GM12872 (cell line): ENCODE data around the gene CSNK1D.

Source experiments
- TF ChIP-seq, protein P1 (sequence below): IDR thresholded peaks from 3 replicates; pipeline ENCODE4 v1.5.1; 2011; ENCODE audit warnings: low read depth, mild to moderate bottlenecking, low read length, moderate library complexity; ENCODE audit not compliant: insufficient read depth

Gene CSNK1D

DNA sequence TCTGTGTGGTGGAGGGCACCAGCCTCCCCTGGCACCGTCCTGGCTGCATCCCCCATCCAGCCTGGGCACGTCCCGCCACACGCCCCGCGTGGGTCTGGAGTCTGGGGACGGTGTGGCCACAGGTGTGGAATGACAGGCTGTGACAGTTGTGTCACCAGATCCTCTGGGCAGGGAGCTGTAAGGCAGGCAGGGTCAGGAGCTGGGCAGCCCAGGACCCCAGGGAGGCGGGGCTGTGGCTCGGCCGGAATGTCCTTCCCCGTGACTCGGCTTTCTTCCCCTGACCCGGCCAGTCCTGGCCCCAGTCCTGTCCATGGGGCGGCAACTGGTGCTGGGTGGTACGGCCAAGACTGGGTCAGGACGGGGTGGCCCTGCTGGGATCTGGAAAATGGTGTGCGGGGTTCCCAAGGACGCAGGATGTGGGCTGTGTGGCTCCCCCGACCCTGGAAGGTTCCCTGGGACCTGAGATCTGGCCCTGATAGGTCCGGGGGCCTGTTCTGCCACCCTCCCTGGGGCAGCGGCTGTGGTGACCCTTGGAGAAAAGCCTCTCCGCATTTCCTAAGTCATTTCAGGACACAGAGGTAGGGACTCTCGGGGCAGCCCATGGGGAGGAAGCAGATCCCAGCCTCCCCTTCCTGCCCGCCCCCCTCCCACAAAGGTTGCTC lies 48.0 kb downstream of the CSNK1D start:
- TF ChIP-seq, protein P1, sequence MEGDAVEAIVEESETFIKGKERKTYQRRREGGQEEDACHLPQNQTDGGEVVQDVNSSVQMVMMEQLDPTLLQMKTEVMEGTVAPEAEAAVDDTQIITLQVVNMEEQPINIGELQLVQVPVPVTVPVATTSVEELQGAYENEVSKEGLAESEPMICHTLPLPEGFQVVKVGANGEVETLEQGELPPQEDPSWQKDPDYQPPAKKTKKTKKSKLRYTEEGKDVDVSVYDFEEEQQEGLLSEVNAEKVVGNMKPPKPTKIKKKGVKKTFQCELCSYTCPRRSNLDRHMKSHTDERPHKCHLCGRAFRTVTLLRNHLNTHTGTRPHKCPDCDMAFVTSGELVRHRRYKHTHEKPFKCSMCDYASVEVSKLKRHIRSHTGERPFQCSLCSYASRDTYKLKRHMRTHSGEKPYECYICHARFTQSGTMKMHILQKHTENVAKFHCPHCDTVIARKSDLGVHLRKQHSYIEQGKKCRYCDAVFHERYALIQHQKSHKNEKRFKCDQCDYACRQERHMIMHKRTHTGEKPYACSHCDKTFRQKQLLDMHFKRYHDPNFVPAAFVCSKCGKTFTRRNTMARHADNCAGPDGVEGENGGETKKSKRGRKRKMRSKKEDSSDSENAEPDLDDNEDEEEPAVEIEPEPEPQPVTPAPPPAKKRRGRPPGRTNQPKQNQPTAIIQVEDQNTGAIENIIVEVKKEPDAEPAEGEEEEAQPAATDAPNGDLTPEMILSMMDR, result no peak

DNA sequence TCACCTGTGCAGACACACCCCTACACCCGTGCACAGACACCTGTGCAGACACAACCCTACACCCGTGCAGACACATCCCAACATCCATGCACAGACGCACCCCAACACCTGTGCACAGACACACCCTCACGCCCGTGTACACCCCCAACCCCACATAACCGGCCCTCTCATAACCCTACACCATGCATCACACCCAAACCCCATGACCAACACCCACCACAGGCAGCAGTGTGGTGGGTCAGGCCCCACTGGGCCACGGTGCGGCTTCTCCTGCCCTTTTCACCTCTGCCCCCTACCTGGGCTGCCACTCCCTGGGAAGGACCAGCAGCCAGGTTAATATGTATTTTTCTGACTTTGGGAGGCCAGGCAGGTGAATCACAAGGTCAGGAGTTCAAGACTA lies 48.8 kb downstream of the CSNK1D start:
- TF ChIP-seq, protein P1, result no peak

DNA sequence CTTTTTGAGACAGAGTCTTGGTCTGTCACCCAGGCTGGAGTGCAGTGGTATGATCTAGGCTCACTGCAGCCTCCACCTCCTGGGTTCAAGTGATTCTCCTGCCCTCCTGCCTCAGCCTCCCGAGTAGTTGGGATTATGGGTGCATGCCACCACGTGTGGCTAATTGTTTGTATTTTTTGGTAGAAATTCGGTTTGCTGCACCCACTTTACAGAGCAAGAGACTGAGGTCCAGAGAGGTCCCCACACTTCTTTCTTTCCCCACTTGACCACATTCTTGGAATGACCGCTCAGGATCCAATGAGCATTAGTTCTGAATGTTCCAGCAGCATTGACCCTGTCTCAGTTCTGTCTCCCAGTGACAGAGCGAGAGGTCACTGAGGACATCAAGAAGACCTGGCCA lies 50.0 kb downstream of the CSNK1D start:
- TF ChIP-seq, protein P1, result no peak

DNA sequence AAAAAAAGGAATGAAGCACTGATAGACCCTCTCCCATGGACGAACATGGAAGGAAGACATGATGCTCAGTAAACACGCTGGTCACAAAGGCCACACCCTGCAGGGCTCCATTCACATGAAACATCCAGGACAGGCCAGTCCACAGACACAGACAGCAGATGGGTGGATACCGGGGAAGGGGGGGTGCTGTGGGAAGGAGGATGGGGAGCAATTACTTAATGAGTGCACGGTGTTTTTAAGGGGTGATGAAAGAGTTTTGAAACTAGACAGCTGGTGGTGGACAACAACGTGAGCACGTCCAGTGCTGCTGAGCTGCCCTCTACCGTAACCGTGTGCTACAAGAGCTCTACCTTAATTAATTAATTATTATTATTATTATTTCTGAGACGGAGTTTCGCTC lies 50.7 kb downstream of the CSNK1D start:
- TF ChIP-seq, protein P1, result no peak

DNA sequence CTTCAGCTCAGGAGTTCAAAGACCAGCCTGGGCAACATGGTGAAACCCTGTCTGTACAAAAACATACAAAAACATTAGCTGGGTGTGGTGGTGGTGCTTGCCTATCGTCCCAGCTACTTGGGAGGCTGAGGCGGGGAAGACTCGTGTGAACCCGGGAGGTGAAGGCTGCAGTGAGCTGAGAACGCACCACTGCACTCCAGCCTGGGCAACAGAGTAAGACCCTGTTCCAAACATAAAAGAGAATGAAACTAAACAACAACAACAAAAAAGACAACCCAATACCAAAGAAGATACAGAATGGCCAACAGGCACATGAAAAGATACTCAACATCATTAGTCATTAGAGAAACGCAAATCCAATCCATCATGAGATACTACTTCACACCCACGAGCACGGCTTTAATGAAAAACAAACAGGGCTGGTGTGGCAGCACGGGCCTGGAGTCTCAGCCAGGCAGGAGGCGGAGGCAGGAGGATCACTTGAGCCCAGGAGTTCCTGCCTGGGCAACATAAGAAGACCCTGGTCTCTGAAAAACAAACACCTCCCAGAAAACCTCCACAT lies 52.1 kb downstream of the CSNK1D start:
- TF ChIP-seq, protein P1, result no peak

DNA sequence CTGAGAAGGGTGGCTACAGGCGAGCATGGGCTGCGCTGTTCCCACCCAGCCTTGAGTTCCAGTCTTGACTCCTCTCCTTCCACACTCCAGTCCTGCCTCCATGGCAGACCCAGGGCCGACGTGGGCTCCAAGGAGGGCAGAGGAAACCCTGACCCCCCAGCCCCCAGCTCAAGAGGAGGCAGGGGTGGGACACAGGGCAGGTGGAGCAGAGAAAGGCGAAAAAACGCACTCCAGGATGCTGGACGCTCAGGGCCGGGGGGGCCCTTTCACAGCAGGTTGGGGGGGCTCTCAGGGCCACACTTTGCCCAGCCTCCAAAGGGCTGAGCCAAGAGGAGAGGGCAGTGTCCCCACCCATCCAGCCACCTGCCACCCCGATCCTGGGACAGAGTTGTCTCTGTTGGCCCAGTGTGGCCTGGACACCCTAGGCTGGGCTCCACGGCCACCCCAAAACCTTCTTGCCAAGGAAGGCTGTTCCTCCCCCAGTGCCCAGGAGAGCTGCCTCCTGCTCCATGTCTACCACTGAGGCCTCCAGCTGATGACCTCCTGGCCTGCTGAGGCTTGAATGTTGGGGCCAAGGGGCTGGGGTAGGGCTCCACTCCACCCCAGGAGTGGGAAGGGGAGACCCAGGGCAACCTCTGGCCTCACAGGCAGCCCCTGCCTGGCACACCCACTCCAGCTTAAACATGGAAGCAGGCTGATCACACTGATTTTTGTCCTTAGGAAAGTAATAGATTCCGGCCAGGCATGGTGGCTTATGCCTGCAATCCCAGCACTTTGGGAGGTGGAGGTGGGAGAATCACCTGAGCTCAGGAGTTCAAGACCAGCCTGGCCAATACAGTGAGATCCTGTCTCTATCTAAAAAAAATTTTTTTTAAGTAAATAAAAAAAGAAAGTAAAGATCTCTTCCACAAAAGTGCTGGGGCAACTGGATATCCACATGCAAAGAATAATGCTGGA lies 53.5 kb downstream of the CSNK1D start:
- TF ChIP-seq, protein P1, result no peak

DNA sequence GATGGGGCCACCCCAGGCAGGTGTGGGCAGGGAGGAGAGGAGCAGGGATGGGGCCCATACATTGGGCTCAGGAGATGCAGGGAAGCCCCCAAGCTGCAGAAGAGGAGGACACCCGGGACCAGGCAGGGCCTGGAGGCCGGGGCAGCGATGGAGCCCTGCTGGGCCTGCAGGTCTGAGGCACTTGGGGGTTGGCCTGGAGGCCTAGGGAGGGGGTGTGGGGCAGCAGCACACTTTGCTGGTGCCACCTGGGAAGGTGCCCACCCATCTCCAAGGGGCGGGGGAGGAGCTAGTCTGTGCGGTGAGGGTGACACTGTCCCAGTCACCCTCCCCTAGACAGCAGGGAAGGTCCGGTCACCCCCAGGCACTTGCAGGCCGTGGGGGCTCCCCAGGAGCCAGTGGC lies 54.4 kb downstream of the CSNK1D start:
- TF ChIP-seq, protein P1, result no peak
